Immature natural killer cell (primary cell): Measurements from ENCODE around the gene TENT4A. TPM values are rescaled to one million over a fixed set of nuclear protein-coding genes. Genes with fewer than 3 reads are reported as not detected.
"Not testable (repeated sequence)": the region's sequence is repeated elsewhere in the genome, so short reads cannot be mapped to it uniquely, and the experiment has no call there.

Source experiments
- DNase-seq, 3 donors: peaks; one replicate each; pipeline ENCODE4 v3.0.0; 2022; ENCODE audit warnings: mixed read lengths in 1 of 3
- H3K27ac Mint-ChIP-seq, 6 donors: one replicate each; pipeline ENCODE4 v1.8.0; 2020; ENCODE audit warnings: mixed read lengths in 6 of 6, mild to moderate bottlenecking in 5 of 6, inconsistent platforms in 4 of 6, moderate library complexity in 3 of 6
- H3K27me3 Mint-ChIP-seq, 3 donors: one replicate each; pipeline ENCODE4 v1.8.0; 2020 to 2021; ENCODE audit warnings: low read depth in 3 of 3, mild to moderate bottlenecking in 3 of 3, mixed read lengths in 3 of 3, moderate library complexity in 3 of 3, inconsistent platforms in 1 of 3
- H3K36me3 Mint-ChIP-seq, 3 donors: one replicate each; pipeline ENCODE4 v1.8.0; 2020; ENCODE audit warnings: mixed read lengths in 3 of 3, inconsistent platforms in 2 of 3, mild to moderate bottlenecking in 2 of 3
- H3K4me1 Mint-ChIP-seq, 2 donors: one replicate each; pipeline ENCODE4 v1.8.0; 2020; ENCODE audit warnings: inconsistent platforms in 2 of 2, mild to moderate bottlenecking in 2 of 2, mixed read lengths in 2 of 2, moderate library complexity in 1 of 2
- H3K4me3 Mint-ChIP-seq, 5 donors: one replicate each; pipeline ENCODE4 v1.8.0; 2020; ENCODE audit warnings: mild to moderate bottlenecking in 5 of 5, mixed read lengths in 5 of 5, inconsistent platforms in 3 of 5, moderate library complexity in 3 of 5
- H3K9me3 Mint-ChIP-seq, 6 donors: one replicate each; pipeline ENCODE4 v1.8.0; 2020; ENCODE audit warnings: mild to moderate bottlenecking in 6 of 6, mixed read lengths in 6 of 6, inconsistent platforms in 4 of 6, moderate library complexity in 3 of 6
- polyA plus RNA-seq, 3 donors: library from polyadenylated mRNA; unstranded; fragments of 300-500 nt; fragmentation: Illumina TruSeq; gene quantifications; one replicate each; pipeline ENCODE4 v1.2.3, GENCODE V29; 2021

The TENT4A gene
- polyA plus RNA-seq, 3 donors from 2014 or later = 0.05 to 1.6 (median 0.84) TPM

GRCh38 chr5:6767481-6768063, 54.3 kb downstream of the TENT4A start:
- Mint-ChIP-seq H3K4me1 (peaks cover 10% of the 10 kb centered on the region in 2 donors), H3K4me3 (peak overlapping the region in 1 of 5 donors; percentile 21), H3K27me3 (peaks cover 0 to 4% (median 0%) of the 10 kb centered on the region in 3 donors), H3K27ac (peak overlapping the region in 1 of 6 donors; percentile 55), H3K36me3 (no peaks in the 10 kb centered on the region), H3K9me3 (no peaks in the 10 kb centered on the region)
- DNase-seq = no peak

GRCh38 chr5:6768590-6769230, 55.5 kb downstream of the TENT4A start:
- Mint-ChIP-seq H3K4me3 (no peak overlapping the region), H3K9me3 (no peaks in the 10 kb centered on the region), H3K27me3 (peaks cover 0 to 7% (median 0%) of the 10 kb centered on the region in 3 donors), H3K4me1 (peaks cover 10% of the 10 kb centered on the region in 2 donors), H3K27ac (no peak overlapping the region), H3K36me3 (no peaks in the 10 kb centered on the region)
- DNase-seq = no peak

- H3K9me3 Mint-ChIP-seq = no peaks in the 10 kb centered on the region
These were observed 57.8 kb downstream of the TENT4A start for GRCh38 chr5:6770826-6771607.

GRCh38 chr5:6772886-6773285, 59.7 kb downstream of the TENT4A start:
- H3K27me3 Mint-ChIP-seq = peaks cover 0 to 18% (median 8%) of the 10 kb centered on the region in 3 donors
- H3K36me3 Mint-ChIP-seq = no peaks in the 10 kb centered on the region
- H3K27ac Mint-ChIP-seq = no peak overlapping the region
- H3K4me3 Mint-ChIP-seq = peak overlapping the region in 1 of 5 donors; percentile 61
- no peaks in the 10 kb centered on the region for H3K9me3 Mint-ChIP-seq
- H3K4me1 Mint-ChIP-seq = peaks cover 16 to 26% of the 10 kb centered on the region in 2 donors
- DNase-seq = no peak

More at GRCh38 chr5:6770826-6771607, 57.8 kb downstream of the TENT4A start:
- Mint-ChIP-seq H3K27me3 (peaks cover 0 to 13% (median 6%) of the 10 kb centered on the region in 3 donors), H3K36me3 (no peaks in the 10 kb centered on the region), H3K4me1 (peaks cover 22 to 23% of the 10 kb centered on the region in 2 donors), H3K4me3 (no peak overlapping the region), H3K27ac (peak overlapping the region in 1 of 6 donors; percentile 71)
- no peak for DNase-seq

- H3K36me3 Mint-ChIP-seq = no peaks in the 10 kb centered on the region
- peak overlapping the region in 1 of 6 donors; percentile 70 for H3K27ac Mint-ChIP-seq
- DNase-seq = no peak
- peak overlapping the region in 1 of 5 donors; percentile 61 for H3K4me3 Mint-ChIP-seq
- peaks cover 3 to 17% (median 8%) of the 10 kb centered on the region in 3 donors for H3K27me3 Mint-ChIP-seq
- H3K4me1 Mint-ChIP-seq = peaks cover 16 to 26% of the 10 kb centered on the region in 2 donors
- no peaks in the 10 kb centered on the region for H3K9me3 Mint-ChIP-seq
These were observed 60.3 kb downstream of the TENT4A start for GRCh38 chr5:6773342-6774035.

GRCh38 chr5:6774207-6774606, 61.0 kb downstream of the TENT4A start:
- H3K27ac Mint-ChIP-seq = peak overlapping the region in 3 of 6 donors; percentile 42 to 86 (median 71)
- H3K4me3 Mint-ChIP-seq = peak overlapping the region in 3 of 5 donors; percentile 46 to 73 (median 70)
- H3K9me3 Mint-ChIP-seq, H3K36me3 Mint-ChIP-seq, DNase-seq: not testable (repeated sequence)
- peaks cover 16 to 26% of the 10 kb centered on the region in 2 donors for H3K4me1 Mint-ChIP-seq
- peaks cover 5 to 17% (median 8%) of the 10 kb centered on the region in 3 donors for H3K27me3 Mint-ChIP-seq

GRCh38 chr5:6774721-6775204, 61.5 kb downstream of the TENT4A start:
- DNase-seq = peak; percentile 38 to 58 (median 46)
- no peaks in the 10 kb centered on the region for H3K36me3 Mint-ChIP-seq
- peaks cover 16 to 26% of the 10 kb centered on the region in 2 donors for H3K4me1 Mint-ChIP-seq
- H3K9me3 Mint-ChIP-seq = no peaks in the 10 kb centered on the region
- peak overlapping the region; percentile 42 to 73 (median 70) for H3K4me3 Mint-ChIP-seq
- H3K27ac Mint-ChIP-seq = peak overlapping the region; percentile 1 to 86 (median 30)
- H3K27me3 Mint-ChIP-seq = peaks cover 5 to 17% (median 8%) of the 10 kb centered on the region in 3 donors

GRCh38 chr5:6775571-6775970, 62.3 kb downstream of the TENT4A start:
- H3K9me3 Mint-ChIP-seq = no peaks in the 10 kb centered on the region

GRCh38 chr5:6780802-6781391, 67.7 kb downstream of the TENT4A start:
- Mint-ChIP-seq H3K36me3 (no peaks in the 10 kb centered on the region), H3K4me3 (no peak overlapping the region), H3K4me1 (peaks cover 11 to 31% of the 10 kb centered on the region in 2 donors), H3K27ac (no peak overlapping the region), H3K27me3 (peaks cover 3 to 7% (median 6%) of the 10 kb centered on the region in 3 donors), H3K9me3 (no peaks in the 10 kb centered on the region)
- peak in 2 of 3 donors; percentile 11 to 14 for DNase-seq

More at GRCh38 chr5:6775571-6775970, 62.3 kb downstream of the TENT4A start:
- DNase-seq = no peak
- H3K36me3 Mint-ChIP-seq = no peaks in the 10 kb centered on the region
- H3K4me3 Mint-ChIP-seq = peak overlapping the region; percentile 41 to 73 (median 70)
- peaks cover 5 to 17% (median 8%) of the 10 kb centered on the region in 3 donors for H3K27me3 Mint-ChIP-seq
- peaks cover 16 to 26% of the 10 kb centered on the region in 2 donors for H3K4me1 Mint-ChIP-seq
- peak overlapping the region in 2 of 6 donors; percentile 71 to 86 for H3K27ac Mint-ChIP-seq

- Mint-ChIP-seq H3K9me3 (no peaks in the 10 kb centered on the region), H3K4me3 (no peak overlapping the region), H3K27me3 (peaks cover 1 to 7% (median 1%) of the 10 kb centered on the region in 3 donors), H3K27ac (no peak overlapping the region), H3K36me3 (no peaks in the 10 kb centered on the region), H3K4me1 (peaks cover 18 to 31% of the 10 kb centered on the region in 2 donors)
- DNase-seq = no peak
These were observed 68.5 kb downstream of the TENT4A start for GRCh38 chr5:6781716-6782115.

- no peak for DNase-seq
- no peaks in the 10 kb centered on the region for H3K9me3 Mint-ChIP-seq
- H3K36me3 Mint-ChIP-seq = no peaks in the 10 kb centered on the region
- peaks cover 23 to 38% of the 10 kb centered on the region in 2 donors for H3K4me1 Mint-ChIP-seq
- H3K4me3 Mint-ChIP-seq = no peak overlapping the region
- H3K27ac Mint-ChIP-seq = no peak overlapping the region
- peaks cover 1 to 3% (median 1%) of the 10 kb centered on the region in 3 donors for H3K27me3 Mint-ChIP-seq
These were observed 70.6 kb downstream of the TENT4A start for GRCh38 chr5:6783787-6784186.

GRCh38 chr5:6784481-6784880, 71.2 kb downstream of the TENT4A start:
- H3K27me3 Mint-ChIP-seq = peaks cover 1 to 2% (median 1%) of the 10 kb centered on the region in 3 donors
- peak overlapping the region in 1 of 6 donors; percentile 1 for H3K27ac Mint-ChIP-seq
- H3K4me1 Mint-ChIP-seq = peaks cover 23 to 43% of the 10 kb centered on the region in 2 donors
- H3K9me3 Mint-ChIP-seq = no peaks in the 10 kb centered on the region
- peak overlapping the region in 2 of 5 donors; percentile 7 to 31 for H3K4me3 Mint-ChIP-seq
- H3K36me3 Mint-ChIP-seq = no peaks in the 10 kb centered on the region
- no peak for DNase-seq
